CD4-positive, alpha-beta T cell treated with Interleukin-15 for 1 hour (primary cell): ENCODE data around the gene MUC20.
"Not testable (repeated sequence)": the region's sequence is repeated elsewhere in the genome, so short reads cannot be mapped to it uniquely, and the experiment has no call there.

ENCODE experiments used
- DNase-seq: peaks from one replicate; pipeline ENCODE4 v3.0.0-alpha.2; 2020

Gene MUC20, protein sequence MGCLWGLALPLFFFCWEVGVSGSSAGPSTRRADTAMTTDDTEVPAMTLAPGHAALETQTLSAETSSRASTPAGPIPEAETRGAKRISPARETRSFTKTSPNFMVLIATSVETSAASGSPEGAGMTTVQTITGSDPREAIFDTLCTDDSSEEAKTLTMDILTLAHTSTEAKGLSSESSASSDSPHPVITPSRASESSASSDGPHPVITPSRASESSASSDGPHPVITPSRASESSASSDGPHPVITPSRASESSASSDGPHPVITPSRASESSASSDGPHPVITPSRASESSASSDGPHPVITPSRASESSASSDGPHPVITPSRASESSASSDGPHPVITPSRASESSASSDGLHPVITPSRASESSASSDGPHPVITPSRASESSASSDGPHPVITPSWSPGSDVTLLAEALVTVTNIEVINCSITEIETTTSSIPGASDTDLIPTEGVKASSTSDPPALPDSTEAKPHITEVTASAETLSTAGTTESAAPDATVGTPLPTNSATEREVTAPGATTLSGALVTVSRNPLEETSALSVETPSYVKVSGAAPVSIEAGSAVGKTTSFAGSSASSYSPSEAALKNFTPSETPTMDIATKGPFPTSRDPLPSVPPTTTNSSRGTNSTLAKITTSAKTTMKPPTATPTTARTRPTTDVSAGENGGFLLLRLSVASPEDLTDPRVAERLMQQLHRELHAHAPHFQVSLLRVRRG

DNA sequence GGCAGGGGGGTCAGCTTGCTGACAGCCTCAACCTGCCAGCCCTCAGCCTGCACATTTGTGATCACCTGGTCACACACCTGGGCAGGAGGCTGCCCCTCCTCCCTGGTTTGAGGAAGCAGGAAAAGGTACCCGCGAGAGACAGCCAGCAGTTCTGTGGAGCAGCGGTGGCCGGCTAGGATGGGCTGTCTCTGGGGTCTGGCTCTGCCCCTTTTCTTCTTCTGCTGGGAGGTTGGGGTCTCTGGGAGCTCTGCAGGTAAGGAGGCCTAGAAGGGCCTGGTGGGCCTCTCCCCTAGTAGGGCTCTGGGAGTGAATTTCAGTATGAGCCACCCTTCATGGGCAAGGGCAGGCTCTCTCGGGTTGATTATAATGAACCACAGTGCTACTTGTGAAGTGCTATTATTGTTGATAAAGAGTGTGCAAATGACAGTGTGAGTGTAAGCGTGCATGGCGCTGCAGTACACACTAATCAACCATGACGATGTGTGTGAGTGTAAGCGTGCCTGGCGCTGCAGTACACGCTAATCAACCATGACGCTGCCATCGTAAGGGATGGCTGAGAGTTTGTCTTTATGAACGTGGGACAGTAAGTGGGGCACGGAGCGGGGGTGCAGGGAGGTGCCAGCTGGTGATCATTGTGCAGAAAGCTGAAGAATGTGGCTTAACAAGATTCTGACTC, at the start of gene MUC20:
MUC20 (plus strand) TSS at position 148 of the 676 bp plus-strand sequence; CDS start at position 178, 30 bp downstream.
- DNase-seq: not testable (repeated sequence)

DNA sequence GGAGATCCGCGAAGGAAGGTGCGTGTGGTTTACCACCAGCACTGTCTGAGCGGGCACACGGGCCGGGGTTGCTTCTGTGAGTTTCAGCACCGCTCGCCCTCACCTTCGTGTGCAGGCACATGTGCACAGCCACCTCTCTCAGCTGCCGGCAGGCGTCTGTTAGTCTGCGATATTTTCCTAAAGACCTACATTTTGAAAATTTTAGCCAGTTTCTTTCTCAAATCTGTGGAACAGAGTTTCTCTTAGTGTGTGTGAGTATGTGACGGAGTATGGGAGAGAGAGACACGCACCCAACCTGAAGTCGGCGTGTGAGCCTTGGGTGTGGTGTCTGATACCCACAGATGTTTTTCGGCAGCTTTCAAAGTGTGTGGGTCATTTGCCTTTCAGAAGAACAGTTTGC, 49.5 kb upstream of the MUC20 start:
- DNase-seq: not testable (repeated sequence)

DNA sequence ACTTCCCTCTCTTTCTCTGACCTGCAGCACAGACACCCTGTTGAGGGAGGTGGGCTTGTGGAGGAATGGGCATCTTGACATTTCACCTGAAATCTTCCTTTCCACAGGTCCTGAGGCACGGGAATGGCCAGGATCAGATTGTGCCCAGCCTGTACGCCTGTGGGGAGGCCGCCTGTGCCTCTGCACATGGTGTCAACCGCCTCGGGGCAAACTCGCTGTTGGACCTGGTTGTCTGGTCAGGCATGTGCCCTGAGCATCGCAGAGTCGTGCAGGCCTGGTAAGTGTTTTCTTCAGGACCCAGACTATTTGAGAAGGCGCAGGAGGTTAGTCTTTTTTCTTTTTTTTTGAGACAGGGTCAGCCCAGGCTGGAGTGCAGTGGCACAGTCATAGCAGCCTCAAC, 47.1 kb upstream of the MUC20 start:
- not testable (repeated sequence) for DNase-seq

DNA sequence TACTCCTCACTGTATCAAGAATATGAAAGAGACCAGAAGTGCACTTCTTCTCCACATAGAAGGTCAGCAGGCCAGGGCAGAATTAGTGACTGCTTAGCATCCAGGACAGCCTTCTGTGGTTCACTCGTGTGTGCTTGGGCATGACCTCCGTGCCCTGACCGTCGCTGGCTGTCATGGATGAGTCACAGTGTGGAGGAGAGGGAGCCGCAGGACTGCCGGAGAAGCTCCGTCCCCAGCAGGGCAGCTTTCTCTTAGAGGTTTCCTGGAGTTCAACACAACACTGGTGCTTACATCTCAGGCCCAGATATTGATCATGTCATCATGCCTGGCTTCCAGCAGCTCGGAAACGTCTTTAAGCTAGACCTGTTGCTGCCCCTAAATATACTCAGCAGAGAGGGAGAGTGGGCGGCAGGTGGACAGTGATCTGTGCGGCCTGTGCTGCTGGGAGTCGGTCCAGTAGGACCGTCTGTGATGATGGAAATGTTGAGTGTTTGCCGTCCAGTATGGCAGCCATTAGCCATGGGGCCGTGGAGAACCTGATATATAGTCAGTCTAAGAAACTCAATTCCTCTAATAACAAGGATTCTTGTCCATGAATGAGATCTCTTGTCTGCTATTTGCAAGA, 42.3 kb upstream of the MUC20 start:
- not testable (repeated sequence) for DNase-seq

DNA sequence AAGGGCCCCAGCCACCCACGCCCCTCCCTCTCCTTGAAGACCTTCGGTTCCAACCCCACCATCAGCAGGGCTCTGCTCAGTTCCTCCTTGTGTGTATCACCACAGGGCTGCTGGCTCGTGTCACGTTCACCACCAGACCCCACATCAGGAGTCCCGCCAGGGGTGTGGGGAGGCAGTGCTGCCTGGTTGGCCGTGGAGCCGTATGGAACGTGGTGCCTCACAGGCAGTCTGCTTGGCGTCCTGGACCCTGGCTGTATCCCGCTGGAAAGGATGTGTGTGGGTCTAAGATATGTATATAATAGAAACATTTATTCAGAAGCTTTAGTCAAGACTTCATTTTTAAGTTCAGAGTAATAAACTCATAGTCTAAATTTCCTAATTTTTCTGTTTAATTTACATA, 40.1 kb upstream of the MUC20 start:
- not testable (repeated sequence) for DNase-seq

DNA sequence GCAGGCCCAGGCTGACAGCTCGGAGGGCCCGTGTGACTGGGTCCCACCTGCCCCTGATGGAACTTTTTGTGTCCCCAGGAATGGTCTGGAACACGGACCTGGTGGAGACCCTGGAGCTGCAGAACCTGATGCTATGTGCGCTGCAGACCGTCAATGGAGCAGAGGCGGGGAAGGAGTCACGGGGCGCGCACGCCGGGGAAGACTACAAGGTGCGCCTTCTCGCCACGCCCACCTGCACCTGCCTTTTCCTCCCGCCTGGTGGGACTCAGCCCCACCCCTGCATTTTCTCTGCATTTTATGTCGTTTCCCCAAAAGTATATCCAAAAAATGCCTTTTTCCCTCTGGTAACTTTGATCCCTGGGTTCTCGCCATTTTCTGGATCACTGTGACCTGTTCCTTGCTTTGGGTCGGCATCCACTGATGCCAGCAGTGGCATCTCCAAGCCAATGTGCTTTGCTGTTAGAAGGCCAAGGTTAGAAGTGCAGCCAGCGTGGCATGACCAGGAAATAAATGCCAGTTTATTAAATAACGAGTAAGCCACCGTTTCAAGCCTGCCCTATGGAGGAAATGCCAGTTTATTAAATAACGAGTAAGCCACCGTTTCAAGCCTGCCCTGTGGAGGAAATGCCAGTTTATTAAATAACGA, 39.2 kb upstream of the MUC20 start:
- not testable (repeated sequence) for DNase-seq

DNA sequence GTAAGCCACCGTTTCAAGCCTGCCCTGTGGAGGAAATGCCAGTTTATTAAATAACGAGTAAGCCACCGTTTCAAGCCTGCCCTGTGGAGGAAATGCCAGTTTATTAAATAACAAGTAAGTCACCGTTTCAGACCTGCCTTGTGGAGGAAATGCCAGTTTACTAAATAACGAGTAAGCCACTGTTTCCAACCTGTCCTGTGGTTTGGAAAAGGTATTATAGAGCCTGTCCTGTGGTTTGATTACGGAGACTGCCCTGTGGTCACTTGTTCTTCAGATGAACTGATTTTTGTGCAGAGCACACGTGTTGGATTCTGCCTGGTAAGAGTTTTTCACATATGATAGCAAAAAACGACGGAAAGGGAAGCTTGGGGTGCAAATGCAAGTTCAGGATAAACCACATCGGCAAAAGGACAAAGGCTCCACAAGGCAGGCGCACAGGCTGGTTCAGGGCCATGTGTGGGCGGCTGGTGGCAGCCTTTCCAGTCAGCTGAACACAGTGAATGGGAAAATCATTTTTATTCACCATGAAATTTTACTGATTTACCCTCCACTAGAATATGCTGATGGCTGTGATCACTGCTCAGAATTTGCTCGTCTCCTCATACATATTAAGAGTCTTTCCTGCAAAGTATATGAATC, 38.6 kb upstream of the MUC20 start:
- not testable (repeated sequence) for DNase-seq

DNA sequence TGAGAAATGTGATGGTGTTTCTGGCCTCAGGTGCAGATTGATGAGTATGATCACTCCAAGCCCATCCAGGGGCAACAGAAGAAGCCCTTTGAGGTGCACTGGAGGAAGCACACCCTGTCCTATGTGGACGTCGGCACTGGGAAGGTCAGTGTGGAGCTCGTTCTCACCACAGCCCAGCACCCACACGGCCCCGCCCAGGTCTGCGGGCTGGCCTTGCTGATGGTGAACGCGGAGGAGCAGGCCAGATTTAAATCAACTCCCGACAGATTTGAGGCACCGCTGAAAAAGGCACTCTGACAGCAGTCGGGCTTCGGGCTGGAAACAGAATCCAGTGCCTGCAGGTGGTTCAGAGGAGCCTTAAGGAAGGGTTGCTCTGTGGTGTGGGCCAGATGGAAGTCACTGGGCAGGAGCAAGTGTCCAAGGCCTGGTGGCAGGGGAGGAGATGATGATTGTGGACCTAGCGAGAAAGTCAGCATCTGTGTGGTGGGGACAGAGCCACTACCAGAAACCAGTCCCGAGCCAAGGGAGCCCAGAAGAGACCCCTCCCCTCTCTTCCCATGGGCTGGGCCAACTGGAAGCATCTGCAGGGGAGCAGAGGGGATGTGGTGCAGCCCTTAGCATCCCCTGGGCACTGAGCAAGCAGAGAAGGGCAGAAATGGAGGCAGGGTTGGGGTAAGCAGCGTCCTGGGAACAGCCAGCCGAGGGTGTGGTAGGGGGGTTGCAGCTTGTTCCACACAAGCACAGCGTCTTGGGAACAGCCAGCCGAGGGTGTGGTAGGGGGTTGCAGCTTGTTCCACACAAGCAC, 36.9 kb upstream of the MUC20 start:
- DNase-seq: not testable (repeated sequence)

DNA sequence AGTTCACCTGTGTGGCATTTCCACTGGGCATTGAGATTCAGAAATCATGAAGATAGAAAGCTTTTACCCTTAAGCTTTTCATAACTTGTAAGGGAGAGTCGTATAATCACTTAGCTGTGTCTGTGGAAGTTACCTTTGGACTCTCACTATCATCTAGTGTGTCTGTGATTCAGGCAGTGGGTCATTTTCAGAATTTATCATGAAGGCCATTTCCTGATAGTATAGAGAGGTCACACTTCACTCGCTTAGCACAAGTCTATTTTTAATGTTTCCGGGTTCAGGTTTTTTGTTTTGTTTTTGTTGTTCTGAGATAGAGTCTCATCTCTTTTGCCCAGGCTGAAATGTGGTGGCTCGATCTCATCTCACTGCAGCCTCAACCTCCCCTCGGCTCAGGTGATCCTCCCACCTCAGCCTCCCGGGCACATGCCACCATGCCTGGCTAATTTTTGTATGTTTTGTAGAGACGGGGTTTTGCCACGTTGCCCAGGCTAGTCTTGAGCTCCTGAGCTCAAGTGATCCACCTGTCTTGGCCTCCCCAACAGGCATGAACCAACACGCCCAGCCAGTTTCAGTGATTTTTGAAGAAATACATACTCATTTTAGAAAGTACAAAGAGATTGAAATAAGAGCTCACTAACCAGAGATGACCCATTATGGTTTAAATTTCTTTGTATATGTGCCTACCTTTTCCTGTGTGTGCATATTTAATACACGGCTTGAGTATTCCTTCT, 36.1 kb upstream of the MUC20 start:
- not testable (repeated sequence) for DNase-seq

DNA sequence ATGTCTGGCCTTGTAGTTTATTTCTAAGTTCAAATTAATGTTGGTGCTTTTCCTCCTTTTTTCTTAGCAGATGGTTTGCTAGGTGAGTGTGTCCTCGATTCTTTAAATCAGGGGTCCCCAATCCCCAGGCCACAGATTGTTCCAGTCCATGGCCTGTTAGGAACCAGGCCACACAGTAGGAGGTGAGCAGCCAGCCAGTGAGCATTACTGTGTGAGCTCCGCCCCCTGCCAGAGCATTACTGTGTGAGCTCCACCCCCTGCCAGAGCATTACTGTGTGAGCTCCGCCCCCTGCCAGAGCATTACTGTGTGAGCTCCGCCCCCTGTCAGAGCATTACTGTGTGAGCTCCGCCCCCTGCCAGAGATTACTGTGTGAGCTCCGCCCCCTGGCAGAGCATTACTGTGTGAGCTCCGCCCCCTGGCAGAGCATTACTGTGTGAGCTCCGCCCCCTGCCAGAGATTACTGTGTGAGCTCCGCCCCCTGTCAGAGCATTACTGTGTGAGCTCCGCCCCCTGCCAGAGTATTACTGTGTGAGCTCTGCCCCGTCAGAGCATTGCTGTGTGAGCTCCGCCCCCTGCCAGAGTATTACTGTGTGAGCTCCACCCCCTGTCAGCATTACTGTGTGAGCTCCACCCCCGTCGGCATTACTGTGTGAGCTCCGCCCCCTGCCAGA, 34.1 kb upstream of the MUC20 start:
- DNase-seq: peak; percentile 38

DNA sequence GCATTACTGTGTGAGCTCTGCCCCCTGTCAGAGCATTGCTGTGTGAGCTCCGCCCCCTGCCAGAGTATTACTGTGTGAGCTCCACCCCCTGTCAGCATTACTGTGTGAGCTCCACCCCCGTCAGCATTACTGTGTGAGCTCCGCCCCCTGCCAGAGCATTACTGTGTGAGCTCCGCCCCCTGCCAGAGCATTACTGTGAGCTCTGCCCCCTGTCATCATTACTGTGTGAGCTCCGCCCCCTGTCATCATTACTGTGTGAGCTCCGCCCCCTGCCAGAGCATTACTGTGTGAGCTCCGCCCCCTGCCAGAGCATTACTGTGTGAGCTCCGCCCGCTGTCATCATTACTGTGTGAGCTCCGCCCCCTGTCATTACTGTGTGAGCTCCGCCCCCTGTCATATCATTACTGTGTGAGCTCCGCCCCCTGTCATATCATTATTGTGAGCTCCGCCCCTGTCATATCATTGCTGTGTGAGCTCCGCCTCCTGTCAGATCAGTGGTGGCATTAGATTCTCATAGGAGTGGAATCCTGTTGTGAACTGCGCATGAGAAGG, 33.5 kb upstream of the MUC20 start:
- DNase-seq: peak; percentile 36

DNA sequence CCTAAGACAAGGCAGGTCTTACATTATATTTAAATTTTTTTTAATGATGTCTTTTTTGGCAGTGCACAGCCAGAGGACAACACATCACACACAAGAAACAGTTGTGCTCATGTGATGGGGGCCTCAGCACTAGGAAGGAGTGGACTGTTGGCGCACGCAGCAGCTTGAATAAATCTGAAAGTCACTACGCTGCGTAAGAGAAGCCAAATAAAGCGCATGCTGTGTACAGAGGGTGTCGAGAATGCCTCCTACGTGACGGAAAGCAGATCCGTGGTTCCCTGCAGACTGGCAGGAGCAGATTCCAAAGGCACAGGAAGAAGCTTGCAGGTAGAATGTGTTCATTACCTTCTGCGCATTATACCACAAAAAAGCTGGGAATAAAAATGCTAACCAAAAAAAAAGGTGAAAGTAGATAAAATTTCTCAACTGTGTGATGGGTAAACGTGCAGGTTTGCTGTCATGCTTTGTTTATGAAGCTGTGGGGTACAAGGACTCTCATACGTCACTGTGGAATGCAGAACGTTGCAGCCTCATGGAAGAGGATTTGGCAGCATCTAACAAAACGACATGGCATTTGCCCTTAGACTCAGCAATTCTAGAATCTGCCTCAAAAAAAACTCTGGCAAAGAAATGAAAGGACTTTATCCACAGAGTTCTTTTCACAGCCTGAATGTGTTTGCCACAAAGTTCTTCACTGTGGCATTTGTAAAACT, 32.2 kb upstream of the MUC20 start:
- not testable (repeated sequence) for DNase-seq

DNA sequence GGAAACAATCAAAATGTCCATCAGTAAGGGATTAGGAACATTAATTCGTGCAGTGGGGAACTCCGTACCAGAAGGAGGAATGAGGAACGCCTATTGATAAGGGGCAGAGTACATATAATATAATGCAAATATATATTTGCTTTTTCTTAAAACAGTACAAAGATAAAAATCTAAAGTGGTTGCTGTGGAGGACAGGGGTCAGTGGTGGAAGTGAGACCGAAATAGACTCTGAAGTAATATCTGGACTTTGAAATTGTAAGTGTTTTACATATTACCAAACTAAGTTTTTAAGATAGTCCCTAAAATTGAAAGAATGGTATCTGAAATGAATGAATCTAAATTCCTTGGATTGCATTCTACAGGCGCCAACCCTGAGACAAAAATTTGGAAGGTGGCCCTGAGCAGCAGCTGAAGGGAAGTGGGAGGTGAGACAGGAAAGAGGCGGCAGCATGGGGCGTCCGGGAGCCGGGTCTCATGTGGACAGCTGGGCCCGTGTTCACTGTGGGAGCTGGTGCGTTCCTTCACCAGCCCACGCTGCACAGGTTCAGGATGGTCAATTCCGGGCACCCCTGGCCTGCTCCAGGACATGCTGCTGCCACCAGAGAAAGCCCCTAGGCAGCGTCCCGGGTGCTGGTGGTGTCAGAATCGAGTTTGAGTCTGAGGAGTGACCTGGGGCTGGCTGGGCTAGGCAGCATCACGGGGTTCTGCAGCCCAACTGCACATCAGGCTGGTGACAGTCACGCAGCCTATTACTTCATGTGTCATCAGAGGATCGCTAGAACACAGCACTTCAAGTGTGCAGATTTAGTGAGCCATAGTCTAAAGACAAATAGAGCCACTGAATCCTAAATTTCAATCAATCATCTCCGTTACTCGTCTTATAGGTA, 31.4 kb upstream of the MUC20 start:
- not testable (repeated sequence) for DNase-seq

DNA sequence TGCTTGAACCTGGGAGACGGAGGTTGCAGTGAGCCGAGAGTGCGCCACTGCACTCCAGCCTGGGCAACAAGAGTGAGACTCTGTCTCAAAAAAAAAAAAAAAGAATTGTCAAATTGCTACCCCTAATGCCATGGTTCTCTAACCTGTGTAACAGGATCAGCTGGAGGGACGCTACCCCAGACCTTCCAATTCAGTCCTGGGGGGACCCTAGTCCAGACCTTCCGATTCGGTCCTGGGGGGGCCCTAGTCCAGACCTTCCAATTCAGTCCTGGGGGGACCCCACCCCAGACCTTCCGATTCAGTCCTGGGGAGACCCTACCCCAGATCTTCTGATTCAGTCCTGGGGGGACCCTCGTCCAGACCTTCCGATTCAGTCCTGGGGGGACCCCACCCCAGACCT, 29.8 kb upstream of the MUC20 start:
- DNase-seq: no peak

DNA sequence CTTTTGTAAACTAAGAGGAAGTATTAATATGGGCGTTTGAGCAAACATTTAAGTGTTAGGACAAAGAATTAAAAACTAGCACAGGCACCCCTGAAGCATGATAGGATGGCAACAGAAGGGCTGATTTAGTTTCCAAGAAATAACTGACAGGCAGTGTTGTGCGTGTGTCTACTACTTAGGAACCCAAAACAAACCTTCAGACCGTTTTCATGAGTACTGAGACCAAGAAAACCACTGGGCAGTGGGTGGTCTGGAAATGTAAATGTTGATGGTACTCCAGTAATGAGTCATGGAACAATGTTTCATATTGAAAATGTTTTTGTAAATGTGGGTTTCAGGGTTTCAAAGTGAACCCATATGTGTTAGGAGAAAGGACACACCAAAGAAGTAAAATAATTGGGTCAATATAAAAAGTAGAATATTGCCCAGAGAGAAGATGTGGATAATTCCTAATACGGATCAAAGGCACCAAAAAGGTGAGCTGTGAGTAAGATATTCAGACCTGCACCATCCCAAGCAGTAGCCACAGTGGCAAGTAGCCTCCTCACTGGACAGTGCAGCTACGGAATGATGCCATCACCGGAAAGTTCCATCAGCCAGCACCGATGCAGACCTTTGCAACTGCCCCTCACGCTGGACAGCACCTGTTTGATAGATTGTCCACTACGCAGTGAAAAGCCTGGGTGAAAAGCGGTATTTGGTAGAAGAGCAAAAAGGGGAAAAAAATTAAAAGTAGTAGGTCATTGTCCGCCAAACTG, 29.0 kb upstream of the MUC20 start:
- not testable (repeated sequence) for DNase-seq

DNA sequence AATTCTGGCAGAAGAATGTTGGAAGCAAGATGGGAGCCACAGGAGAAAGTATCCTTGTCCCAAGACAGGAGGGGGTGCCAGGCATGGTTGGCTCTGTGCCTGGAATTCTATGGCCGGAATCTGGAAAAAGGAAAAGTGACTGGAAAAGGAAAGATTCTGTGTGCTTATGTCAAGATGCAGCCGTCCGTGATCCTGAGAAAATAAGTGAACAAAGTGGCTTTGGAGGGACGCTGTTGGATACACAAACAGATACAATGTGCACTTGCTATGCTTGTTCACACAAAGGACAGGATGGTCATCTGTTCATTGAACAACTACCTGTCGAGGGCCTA, 28.5 kb upstream of the MUC20 start:
- DNase-seq: no peak

DNA sequence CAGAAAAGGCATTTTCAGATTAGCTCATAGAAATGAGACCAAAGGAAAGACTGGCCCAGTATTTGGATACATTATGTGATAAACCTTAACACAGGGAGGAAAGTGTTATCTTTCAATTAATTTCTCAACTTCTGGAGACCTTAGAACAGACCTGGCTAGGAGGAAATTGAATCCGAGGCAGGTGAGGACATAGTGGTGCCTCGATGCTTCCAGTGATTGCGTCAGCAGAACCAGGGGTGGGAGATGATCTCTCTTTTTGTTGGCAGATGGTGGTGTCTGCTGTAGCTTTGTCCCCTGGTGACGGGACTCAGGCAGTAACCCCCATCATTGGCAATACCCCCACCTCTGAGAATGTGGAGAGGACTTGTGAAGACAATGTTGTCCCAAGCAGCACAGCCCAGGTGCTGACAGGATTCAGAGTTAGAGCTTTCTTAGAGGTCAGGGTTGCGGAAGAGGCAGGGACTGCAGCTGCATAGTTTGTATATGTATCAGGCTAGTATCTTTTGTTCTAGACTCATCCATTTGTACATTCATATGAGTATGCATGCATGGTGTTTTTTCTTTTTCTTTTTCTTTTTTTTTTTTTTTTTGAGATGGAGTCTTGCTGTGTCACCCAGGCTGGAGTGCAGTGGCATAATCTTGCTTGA, 27.9 kb upstream of the MUC20 start:
- no peak for DNase-seq
